HK-2 (cell line): ENCODE results near the gene ISOC2.
"Not testable (repeated sequence)": the region's sequence is repeated elsewhere in the genome, so short reads cannot be mapped to it uniquely, and the experiment has no call there.

Experiments
- DNase-seq: peaks from one replicate; pipeline ENCODE4 v3.0.0-alpha.2; 2018; ENCODE audit not compliant: unreplicated experiment

Gene ISOC2

DNA sequence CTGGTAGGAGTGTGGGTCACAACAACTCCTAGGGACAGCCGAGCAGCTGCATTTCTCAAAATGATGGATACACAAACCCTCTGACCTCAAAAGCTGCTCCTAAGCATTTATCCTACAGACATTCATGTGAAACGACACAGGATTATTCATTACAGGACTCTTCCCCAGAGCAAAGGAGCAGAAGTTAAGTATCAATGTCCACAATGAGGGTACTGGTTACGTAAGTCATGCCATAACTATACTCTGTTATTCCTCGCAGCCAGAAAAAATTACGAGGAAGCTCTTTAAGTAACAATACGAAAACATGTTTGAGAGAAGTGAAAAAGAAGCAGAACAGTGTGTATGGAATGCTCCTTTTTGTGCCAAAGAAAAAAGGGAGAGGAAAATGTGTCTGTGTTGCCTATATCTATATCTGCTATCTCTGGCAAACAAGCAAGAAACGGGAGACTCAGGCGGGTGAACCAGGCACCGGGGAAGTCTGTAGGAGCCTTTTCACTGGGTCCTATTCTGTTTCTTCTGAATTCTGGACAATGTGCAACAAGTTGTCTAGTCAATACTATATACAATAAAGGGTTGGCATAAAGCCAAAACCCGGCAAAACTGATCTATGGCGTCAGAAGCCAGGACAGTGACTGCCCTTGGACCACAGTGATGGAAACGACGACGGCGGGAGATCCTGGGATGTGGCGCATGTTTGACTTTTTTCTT is 1.3 kb downstream of the ISOC2 start:
- DNase-seq = no peak

DNA sequence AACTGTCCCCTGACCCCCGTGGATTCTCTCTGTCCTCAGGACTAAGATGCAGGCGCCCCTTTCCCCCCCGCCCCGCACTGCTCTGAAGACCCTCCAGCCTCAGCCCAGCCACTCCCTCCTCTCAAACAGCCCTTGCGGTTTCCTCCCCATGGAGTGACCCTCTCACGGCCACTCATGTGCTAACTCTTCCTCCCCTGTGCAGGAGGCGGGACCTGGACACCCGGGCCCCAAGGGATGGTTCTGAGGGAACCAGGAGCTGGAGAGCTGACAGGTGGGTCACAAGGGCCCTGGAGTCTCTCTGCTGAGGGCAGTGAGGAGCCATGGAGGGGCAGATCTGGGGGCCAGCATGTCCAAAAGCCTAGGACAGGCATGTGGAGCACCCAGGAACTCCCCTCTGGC is 1.9 kb downstream of the ISOC2 start:
- no peak for DNase-seq

DNA sequence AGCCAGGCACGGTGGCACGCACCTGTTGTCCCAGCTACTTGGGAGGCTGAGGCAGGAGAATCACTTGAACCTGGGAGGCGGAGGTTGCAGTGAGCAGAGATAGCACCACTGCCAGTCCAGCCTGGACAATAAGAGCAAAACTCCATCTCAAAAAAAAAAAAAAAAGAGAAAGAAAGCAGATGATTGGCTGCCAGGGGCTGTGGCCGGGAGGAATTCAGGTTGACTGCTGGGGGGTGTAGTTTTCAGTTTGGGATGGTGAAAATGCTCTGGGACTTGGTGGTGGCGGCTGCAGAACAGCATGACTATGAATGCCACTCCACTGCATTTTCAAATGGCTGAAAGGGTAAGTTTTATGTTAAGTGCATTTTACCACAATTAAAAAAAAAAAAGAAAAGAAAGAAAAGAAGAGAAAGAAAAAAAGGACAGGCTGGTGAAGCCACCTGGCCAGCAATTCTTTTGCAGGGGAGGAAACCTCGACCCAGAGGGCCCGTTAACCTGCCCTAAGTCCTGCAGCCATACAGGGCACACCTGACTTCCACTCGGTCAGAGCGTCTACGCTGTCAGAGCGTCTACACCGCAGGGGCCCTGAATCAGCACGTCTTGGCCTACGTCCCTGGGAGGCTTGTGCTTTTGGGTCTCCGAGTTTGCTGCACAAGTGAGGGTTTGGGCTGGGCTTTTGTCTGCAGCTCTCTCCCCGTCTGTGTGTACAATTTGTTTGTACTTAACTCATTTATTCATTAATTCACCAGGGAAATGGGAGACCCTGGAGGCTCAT is 3.6 kb downstream of the ISOC2 start:
- no peak for DNase-seq

DNA sequence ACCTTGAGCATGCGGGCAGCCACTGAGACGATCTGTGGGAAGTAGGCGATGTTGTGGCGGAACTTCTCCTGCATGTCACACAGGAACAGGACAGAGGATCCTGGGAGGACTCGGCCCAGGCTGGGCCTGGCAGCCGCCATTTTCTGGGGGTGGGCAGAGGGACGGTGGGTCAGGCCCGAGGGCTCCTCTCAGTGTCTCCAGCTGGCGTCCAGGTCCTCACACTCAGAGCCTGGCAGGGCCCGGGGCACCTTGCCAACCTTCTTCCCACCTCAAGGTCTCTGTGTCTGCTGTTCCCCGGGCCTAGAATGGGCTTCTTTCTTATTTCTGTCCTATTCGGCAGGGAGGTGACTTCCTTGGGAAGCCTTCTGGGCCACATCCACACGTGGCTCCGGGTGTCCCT is 5.1 kb downstream of the ISOC2 start:
- DNase-seq = no peak

DNA sequence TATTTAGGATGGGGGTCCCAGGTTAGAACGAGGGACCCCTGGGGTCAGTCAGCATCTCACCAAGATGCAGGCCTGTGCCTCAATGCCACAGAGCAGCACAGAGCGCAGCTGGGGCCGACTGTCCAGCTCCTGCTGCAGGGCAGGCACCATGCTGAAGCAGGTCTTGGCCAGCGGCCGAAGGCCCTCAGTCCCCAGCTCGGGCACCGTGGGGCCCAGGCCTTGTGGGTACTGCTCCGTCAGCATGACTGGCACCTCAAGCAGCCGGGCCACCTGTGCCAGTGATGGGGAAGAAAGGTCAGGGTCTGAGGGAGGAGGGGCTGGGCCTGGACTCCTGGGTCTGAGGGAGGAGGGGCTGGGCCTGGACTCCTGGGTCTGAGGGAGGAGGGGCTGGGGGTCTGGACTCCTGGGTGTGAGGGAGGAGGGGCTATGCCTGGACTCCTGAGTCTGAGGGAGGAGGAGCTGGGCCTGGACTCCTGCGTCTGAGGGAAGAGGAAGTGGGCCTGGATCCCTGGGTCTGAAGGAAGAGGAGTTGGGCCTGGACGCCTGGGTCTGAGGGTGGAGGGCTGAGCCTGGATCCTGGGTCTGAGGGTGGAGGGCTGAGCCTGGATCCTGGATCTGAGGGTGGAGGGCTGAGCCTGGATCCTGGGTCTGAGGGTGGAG is 5.7 kb downstream of the ISOC2 start:
- DNase-seq = no peak

DNA sequence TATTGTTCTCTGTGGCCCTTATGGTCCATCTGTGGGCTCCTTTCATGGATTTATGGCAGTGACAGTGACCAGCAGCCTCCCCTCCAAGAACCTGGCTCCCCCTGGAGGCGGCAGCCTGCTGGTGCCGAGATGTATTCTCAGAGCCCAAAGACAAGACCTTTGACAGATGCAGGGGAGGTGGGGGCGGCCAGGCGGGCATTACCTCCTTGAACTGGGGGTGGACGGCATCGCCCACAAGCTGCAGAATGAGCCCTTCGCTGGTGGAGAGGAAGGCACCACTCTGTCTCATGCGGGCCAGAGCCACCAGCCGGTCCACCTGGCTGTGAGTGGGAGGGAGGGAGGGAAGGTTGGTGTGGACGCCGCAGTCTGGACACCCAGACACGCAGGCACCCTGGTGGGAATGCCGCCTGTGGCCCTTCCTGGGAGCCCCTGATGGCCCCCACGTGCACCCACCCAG is 6.6 kb downstream of the ISOC2 start:
- peak; percentile 49 for DNase-seq

DNA sequence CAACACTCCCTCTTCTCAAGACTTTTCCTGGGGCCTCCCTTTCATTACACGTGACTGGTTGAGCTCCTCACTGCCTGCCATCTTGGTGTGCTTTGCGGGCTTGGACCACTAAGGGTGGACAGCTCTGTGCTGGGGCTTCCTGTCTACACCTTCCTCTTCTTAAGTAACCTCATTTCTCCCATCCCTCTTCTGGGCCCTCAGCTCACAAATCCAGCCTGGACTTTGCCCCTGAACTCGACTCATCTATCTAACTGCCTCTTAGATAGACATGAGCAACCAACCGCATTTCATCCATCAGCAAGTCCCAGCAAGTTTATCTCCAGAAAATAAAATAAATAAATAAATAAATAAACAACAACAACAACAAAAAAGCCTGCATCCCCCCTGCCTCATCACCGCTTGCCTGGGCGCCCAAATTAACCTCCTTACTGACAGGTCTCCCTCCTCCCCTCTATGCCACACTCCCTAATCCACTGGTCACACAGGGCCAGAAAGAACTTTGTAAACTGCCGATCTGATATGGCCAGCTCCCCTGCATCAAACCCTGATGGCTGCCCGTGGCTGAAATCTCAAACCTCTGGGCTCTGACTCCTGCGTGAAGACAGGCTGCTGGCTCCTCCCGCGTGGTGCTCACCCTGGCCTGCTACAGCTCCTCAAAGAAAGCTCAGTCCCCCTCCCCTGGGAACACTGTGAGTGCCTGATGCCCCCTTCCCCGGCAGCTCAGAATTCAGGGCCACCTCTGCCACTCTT is 7.8 kb downstream of the ISOC2 start:
- no peak for DNase-seq

DNA sequence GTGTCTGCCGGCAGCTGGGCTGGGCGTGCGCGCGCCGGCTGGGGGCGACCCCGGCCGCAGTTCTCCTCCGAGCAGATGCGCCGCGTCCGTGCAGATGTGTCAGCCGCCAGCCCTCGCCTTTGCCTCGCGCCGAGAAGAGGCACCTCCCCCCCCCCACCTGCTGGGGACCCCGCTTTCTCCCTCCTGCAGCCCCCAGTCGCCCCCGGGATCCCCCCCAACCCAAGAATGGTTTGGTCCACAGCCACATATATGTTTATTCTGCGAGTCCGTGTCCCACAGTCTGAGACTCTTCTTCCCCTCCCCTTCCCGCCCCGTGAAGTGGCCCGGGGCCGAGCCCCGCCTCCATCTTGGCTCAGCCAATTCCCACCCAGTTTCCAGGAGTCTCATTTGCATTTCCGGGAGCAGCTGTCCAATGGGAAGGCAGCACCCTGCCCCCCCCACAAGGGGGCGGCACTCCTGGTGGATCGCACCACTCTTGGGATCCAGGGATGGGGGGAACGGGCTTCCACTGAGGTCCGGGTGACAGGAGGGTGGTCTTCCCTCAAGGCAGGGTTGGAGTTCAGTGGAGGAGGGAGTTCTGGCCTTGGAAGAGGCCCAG is 8.6 kb downstream of the ISOC2 start:
- no peak for DNase-seq

DNA sequence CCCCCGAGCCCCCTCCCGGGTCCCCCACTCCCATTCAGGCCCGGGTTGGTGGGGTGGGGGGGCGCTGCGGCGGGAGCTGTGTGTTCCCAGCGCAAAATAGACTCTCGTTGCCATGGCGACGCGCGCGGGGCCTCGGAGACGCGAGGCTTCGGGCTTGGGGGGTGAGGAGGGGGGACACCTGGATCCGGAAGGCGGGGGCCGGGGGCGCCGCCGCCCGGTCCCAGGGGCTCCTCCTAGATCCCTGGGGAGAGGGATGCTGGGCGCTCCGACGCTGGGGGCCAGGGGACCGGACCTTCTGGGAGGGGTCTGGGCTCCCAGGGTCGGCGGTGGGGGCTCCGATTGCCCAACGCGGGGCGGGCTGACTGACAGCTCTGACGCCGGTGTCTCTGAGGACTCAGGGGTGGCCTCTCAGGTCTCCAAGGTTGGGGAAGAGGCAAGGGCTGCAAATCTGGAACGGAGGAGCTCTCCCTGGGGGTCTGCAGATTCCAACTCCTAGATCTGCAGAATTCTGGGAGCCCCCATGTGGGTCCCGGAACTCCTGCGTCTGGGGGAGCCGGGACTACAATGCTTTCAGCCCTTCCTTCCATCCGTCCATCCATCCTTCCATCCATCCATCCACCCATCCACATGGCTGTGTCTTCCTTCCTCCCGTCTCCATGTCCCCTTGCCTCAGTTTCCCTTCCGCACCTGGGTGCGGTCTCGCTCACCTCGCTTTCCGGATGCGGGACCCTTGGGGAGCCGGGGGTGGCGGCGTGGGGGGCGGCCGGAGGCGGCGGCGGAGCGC is 9.3 kb downstream of the ISOC2 start:
- DNase-seq = no peak

DNA sequence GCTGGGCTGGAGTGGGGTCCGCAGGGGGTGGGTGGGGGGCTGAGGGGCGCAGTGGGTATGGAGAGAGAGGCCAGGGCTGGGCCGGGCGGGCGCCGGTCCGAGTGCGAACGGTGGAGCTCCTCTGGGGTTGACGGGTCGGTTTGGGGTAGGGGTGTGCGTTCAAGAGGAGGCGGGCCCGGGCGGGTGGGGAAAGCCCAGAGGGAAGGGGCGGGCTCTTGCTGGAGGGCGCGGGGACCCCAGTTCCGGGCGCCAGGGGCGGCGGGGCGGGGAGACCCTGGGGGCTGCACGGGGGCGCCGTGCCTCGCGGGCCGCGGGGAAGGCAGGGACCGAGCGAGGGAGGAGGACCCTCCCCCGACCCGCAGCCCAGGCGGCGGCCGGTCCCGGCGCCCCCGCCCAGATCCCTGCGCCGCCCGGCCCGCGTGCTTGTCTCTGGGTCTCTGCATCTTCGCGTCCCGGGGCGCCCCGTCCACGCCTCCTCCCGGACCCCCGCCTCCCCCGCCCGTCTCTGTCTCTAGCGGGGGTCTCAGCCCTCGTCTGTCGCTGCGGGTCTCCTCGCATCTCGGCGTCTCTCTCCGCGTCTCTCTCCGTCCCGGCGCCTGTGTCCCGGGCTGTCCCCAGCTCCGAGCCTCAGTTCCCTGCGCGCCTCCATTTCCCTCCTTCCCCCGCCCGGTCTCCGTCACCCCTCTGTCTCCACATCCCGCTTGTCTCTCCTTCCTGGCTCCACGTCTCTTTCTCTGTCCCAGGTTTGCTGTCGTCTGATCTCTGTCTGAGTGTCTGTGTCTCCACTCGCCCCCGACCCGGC is 10.1 kb downstream of the ISOC2 start:
- DNase-seq = no peak

DNA sequence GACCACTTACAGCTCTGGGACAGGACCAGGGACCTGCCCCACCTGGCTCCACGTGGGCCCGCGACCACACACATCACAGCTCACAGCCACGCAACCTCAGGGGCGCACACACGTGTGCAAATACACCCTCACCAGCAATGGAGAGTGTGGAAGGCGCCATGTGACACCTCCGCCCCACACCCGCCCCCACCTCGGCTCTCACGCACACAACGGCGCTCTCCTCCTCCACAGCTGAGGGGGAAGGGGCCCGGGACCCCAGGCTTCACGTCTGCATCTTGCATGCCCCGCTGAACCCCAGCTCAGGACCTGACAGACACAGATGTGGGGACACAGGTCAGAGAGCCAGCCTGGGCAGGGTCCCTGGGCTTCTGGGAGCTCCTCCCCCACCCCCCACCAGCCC is 12.0 kb downstream of the ISOC2 start:
- no peak for DNase-seq

DNA sequence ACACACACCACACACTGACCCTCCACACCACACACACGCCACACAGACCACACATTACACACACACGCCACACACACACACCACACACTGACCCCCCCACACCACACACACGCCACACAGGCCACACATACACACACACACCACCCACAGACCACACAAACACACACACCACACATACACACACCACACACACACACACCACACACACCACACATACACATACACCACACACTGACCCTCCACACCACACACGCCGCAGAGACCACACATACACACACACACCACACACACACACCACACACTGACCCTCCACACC is 13.3 kb downstream of the ISOC2 start:
- not testable (repeated sequence) for DNase-seq

DNA sequence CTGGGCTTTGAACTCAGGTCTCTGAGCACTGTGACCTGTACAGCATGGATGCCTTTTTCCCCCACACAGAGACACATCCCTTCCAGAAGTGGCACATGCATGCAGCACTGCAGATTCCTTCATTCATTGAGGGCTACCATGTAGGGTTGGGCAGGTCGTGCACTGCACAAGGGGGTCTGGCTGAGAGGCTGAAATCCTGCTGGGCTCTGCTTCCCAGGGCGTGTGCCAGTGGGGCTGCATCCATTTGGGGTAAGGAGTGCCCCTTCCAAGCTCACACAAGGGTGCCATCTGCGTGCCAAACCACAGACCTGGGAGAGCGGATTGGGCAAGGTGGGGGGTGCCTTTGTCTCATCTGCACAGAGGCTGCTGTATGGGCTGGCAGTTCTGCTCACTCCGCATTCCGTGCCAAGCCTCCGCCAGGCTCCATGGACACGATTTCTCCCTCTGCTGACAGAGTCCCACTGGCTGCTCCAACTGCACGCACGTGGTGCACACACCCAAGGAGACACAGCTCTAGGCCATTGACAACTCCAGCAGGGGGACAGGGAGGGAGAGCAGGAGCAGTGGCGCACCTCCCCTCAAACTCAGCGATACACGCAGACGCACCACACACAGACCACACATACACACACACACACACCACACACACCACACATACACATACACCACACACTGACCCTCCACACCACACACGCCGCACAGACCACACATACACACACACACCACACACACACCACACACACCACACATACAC is 13.8 kb downstream of the ISOC2 start:
- DNase-seq = no peak

DNA sequence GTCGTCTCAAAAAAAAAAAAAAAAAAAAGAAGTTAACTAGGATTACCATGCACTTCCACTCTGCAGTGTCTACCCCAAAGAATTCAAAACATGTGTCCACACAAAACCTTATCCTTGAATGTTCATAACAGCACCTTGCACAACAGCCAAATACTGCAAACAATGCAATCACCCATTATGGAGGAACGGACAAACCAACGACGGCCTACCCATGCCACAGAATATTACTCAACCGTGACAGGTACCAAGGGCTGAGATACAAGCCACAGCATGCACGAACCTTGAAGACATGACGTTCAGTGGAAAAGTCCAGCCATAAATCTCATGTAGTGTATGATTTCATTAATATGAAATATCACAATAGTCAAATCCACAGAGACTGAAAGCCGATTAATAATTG is 15.4 kb downstream of the ISOC2 start:
- DNase-seq = no peak

DNA sequence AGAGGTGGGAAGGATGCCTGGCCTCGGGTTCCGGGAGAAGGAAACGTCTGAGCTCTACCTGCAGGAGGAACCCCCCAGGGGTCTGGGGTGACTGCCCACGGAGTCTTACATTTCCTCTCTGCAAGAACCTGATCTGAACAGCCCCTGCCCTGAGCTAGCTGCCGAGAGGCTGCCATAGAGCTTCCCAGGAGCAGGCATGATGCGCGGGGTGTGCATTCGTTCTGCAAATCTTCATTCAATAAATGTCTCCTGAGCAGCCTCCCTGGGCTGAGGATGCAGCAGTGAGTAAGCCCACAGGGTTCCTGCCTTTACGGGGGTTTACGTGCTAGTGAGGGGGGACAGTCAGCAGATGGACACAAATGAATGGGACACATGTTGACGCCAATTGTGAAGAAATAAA is 16.8 kb downstream of the ISOC2 start:
- no peak for DNase-seq

DNA sequence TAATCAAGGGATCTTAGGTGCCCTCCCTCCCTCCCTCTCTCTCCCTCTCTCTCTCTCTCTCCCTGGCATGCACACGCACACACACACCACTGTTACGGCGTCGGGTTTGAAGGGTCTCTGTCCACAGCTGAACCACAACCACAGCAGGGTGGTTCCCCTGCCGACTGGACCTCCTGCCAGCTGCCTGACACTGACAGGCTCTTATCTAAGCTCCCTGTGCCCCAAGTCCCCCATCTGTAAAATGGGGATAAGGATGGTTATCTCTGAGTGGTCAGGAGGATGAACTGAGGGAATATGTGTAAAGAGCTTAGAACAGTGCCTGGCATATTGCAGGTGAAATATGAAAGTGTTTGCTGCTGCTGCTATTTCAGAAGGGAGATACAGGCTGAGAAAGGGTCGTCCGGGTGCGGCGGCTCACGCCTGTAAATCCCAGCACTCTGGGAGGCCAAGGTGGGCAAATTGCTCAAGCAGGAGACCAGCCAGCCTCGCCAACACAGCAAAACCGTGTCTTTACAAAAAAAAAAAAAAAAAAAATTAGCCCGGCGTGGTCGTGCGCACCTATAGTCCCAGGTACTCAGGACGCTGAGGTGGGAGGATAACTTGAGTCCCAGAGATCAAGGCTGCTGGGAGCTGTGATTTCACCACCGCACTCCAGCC is 17.5 kb downstream of the ISOC2 start:
- no peak for DNase-seq

DNA sequence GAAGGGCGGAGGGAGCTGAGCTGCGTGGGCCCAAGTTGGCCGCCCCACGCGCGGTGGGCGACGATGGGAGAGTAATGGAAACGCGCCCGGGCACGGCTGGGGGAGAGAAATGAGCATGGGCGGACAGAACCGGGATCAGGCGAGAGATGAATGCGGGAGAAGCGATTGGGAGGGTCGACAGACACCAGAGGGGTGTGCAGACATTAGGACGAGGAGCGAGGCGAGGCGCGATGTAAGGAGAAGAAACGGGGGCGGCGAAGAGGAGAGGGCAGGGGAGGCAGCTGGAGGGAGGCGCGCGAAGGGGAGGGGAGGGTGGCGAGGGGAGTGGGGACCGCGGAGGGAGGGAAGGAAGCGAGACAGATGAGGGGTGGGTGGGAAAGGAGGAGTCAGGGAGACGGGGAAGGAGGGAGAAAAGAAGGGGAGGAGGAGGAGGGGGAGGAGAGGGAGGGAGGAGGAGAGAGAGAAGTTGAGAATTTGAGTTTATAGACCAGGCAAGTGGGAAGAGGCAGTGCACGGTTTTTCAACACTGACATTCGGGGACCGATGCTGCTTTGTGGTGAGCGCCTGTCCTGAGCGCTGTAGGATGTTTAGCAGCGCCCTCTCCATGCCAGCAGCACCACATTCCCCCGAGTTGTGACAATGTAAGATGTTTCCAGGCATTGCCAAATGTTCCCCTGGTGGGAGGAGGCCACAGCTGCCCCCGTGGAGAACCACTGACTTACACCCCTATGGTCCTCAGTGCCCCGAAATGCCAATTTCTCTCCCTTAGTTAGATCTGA is 18.2 kb downstream of the ISOC2 start, which contains the start of gene SHISA7:
Gene SHISA7, minus strand, starts transcription at position 256 of the 779 bp plus-strand sequence. CDS start 437 bp downstream, outside the sequence.
- no peak for DNase-seq

DNA sequence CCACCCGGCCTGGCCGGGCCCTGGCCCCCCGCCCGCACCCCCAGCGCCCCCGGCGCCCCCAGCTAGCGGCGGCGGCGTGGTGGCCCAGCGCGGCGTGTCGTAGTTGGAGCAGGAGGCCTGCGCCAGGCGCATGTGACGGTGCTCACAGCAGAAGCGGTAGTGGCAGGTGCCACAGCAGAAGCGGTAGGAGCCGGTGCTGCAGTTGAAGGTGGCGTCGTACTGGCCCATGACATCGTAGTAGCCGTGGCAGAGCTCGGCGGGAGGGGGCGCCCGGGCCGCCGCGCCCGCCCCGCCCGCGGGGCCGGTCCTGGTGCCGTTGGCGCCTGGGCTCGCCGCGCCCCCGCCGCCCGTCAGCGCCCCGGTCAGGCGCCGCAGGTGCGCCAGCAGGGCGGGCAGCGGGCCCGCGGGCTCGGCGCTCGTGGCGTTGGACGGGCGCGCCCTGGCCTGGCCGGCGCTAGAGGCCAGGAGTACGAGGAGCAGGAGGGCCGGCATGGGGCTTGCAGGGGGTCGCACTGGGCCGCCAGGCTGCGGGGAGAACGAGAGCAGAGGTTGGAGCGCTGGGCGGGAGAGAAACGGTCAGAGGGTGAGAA is 19.0 kb downstream of the ISOC2 start:
- DNase-seq = no peak
